HL-60/S4 treated with phorbol 12-myristate 13-acetate at 8.2 ng/mL for 4 days and 3 days (cell line): ENCODE measurements around the gene CUL1.

ENCODE experiments used
- in situ Hi-C: fragments of 300-500 bp; cut with MboI; formaldehyde crosslinking; loops from 2 replicates; pipeline ENCODE4 v1.15.0; 2022; ENCODE audit warnings: low sequenced_read_pairs

CUL1 gene

GRCh38 chr7:148753224-148753623, 54.5 kb downstream of the CUL1 start:
- in situ Hi-C loops: no loop called here

- in situ Hi-C loops: no loop called here
Measured at GRCh38 chr7:148754912-148755311, 56.2 kb downstream of the CUL1 start.

GRCh38 chr7:148761499-148762278, 63.0 kb downstream of the CUL1 start:
- in situ Hi-C loops: no loop called here

GRCh38 chr7:148763622-148764021, 64.9 kb downstream of the CUL1 start:
- in situ Hi-C loops: no loop called here

- in situ Hi-C loops: no loop called here
Measured at GRCh38 chr7:148770004-148770403, 71.3 kb downstream of the CUL1 start.

GRCh38 chr7:148772297-148773089, 73.8 kb downstream of the CUL1 start:
- in situ Hi-C loops: no loop called here

GRCh38 chr7:148773334-148773733, 74.6 kb downstream of the CUL1 start:
- in situ Hi-C loops: no loop called here

GRCh38 chr7:148774471-148774870, 75.8 kb downstream of the CUL1 start:
- in situ Hi-C loops: no loop called here

- in situ Hi-C loops: no loop called here
Measured at GRCh38 chr7:148782757-148783456, 84.2 kb downstream of the CUL1 start.

- in situ Hi-C loops: no loop called here
Measured at GRCh38 chr7:148783801-148784527, 85.3 kb downstream of the CUL1 start.

- in situ Hi-C loops: no loop called here
Measured at GRCh38 chr7:148787571-148788295, 89.0 kb downstream of the CUL1 start.

GRCh38 chr7:148789220-148789619, 90.5 kb downstream of the CUL1 start:
- in situ Hi-C loops: no loop called here

GRCh38 chr7:148790131-148790726, 91.5 kb downstream of the CUL1 start:
- in situ Hi-C loops: no loop called here

- in situ Hi-C loops: no loop called here
Measured at GRCh38 chr7:148790850-148791249, 92.1 kb downstream of the CUL1 start.

GRCh38 chr7:148791546-148791945, 92.8 kb downstream of the CUL1 start:
- in situ Hi-C loops: no loop called here

GRCh38 chr7:148793590-148793989, 94.9 kb downstream of the CUL1 start:
- in situ Hi-C loops: no loop called here

GRCh38 chr7:148794476-148794875, 95.8 kb downstream of the CUL1 start:
- in situ Hi-C loops: no loop called here

GRCh38 chr7:148796841-148797240, 98.1 kb downstream of the CUL1 start:
- in situ Hi-C loops: no loop called here

GRCh38 chr7:148799893-148800555, 101.3 kb downstream of the CUL1 start:
- in situ Hi-C loops: no loop called here
